ENCODE results near the gene KCNMA1.

KCNMA1 gene

DNA sequence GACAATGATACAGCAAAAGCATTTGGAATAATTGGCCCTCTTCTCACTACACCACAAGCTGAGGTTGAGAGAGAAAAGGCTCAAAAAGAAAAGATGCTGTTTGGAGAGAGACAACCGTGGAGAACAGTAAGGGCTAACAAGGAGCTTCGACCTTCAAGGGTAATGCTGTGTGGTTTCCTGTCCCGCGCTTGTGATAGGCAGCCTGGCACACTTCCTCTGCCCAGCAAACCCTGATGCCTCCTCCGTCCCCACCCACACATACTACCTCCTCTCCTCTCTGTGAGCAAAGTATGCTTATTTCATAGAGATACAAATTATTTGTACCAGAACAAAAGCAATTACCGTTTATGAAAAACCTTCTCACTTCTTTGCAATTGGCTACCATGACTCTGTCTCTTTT, 755.4 kb downstream of the KCNMA1 start:
- no peak for DNase-seq (ENCODE audit: low read depth)
- H3K4me3 ChIP-seq (ENCODE audit: low read length) = no peak overlapping the region
- TF ChIP-seq, protein P1, sequence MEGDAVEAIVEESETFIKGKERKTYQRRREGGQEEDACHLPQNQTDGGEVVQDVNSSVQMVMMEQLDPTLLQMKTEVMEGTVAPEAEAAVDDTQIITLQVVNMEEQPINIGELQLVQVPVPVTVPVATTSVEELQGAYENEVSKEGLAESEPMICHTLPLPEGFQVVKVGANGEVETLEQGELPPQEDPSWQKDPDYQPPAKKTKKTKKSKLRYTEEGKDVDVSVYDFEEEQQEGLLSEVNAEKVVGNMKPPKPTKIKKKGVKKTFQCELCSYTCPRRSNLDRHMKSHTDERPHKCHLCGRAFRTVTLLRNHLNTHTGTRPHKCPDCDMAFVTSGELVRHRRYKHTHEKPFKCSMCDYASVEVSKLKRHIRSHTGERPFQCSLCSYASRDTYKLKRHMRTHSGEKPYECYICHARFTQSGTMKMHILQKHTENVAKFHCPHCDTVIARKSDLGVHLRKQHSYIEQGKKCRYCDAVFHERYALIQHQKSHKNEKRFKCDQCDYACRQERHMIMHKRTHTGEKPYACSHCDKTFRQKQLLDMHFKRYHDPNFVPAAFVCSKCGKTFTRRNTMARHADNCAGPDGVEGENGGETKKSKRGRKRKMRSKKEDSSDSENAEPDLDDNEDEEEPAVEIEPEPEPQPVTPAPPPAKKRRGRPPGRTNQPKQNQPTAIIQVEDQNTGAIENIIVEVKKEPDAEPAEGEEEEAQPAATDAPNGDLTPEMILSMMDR (conservative IDR thresholded peaks at IDR 0.05; ENCODE audit: low read depth, low read length) = no peak

DNA sequence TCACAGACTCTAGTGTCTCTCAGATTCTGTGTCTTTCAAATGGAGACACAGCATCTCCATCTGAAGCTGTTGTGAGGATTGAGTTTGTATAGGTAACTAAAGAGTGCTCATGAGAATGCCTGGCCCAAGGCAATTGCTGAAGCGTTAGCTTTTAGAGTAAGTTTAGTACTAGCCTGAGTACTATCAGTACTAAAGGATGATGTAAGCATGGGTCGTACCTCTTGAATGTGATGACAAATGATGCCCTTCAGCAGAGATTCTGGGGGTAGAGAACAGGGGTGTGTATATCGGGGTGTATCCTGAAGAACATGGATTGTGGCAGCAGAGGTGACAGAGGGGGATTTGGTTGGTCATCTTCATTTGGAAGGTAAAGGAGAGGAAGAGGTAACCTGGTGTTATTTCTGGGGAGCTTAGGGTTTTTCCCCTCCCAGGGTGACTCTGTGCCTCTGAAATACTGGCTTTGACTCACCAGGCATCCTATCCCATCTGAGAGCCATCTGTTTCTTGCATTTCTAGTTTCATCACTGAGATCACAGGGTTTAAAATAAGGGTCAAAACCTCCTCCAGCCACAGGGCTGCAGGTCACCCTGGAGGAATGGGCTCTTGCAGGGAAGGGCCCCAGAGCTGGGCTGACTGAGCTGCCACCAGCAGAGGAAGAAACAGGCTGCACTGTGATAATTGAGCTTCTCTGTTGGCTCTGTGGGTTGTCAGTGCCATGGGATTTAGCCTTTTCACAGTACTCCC, 756.0 kb downstream of the KCNMA1 start:
- DNase-seq (ENCODE audit: low read depth) = no peak

DNA sequence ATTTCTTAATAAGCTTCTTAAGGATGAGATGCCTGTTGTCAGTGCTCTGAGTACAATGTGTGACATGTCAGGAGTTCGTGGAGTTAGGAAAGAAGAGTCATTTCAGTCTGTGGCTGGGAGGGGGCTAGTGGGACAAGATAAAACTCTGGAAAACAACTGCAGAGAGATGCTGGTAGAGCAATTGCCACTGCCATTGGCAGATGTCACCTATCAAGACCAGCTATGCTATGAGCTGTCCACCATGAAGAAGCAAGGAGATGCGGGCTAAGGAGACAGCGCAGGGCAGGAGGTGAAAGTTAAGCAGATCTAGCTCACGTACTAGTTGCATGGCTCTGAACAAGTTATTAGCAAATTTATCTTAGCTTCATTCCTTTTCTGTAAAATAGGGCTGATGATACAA, 756.7 kb downstream of the KCNMA1 start:
- H3K4me3 ChIP-seq (ENCODE audit: low read length) = no peak overlapping the region
- no peak for DNase-seq (ENCODE audit: low read depth)
- TF ChIP-seq, protein P1 (conservative IDR thresholded peaks at IDR 0.05; ENCODE audit: low read depth, low read length) = no peak

More for the DNA sequence above, 756.0 kb downstream of the KCNMA1 start:
- no peak overlapping the region for H3K4me3 ChIP-seq (ENCODE audit: low read length)
- TF ChIP-seq, protein P1 (conservative IDR thresholded peaks at IDR 0.05; ENCODE audit: low read depth, low read length) = no peak

DNA sequence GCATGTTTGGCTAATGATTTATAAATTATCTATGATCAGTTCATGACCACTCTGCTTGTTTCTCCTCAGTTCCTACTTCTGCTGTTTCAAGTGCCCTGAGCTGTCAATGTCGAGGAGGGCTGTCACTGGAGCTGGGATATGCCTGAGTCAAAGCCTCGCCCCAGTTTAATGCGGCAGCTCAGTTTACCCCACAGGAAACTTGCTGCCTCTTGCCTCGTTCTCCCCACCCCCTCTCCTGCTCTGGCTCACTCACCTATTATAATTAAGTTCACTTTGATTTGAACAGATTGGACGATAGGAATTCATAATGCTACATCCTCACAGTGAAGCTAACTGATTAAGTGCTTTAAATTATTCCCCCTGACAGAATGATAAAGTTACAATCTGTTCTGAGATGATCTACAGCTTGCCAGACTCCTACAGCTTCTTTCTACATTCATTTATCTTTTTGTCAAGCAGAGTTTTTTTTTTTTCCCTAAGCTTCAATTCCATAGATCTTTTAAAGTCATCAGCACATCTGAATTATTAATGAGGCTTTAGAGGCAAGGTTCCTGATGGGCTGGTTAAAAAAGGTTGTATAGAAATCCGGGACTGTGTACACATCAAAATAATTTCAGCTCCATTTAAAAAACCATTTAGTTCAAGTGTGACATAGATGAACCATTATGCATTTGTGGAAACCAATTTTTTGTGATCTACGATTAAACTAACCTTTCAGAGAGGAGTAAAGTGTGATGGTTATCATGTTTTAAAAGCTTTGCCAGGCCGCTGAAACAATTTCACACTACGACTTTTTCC, 758.3 kb downstream of the KCNMA1 start:
- TF ChIP-seq, protein P1 (conservative IDR thresholded peaks at IDR 0.05; ENCODE audit: low read depth, low read length) = no peak
- no peak overlapping the region for H3K4me3 ChIP-seq (ENCODE audit: low read length)
- DNase-seq (ENCODE audit: low read depth) = no peak

DNA sequence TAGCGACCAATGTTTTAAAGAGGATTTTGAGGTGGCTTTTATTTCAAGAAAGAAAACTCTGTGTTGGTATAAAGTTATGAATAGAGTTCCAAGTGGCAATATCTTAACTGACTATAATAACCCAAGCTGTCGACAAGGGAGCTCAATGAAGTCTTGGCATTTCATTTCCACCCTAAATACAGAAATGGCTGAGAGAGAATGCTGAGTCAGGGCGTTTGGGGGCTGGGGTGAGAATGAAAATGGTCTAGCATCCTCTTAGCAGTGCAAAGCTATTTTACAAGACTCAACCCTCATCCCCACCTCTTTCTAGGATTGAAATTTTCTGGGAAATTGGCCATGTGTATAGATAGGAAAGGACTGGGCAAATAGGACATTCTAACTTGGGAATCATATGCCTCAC, 759.1 kb downstream of the KCNMA1 start:
- TF ChIP-seq, protein P1 (conservative IDR thresholded peaks at IDR 0.05; ENCODE audit: low read depth, low read length) = no peak
- no peak for DNase-seq (ENCODE audit: low read depth)
- H3K4me3 ChIP-seq (ENCODE audit: low read length) = no peak overlapping the region

- TF ChIP-seq, protein P1 (conservative IDR thresholded peaks at IDR 0.05; ENCODE audit: low read depth, low read length) = no peak
- no peak for DNase-seq (ENCODE audit: low read depth)
- H3K4me3 ChIP-seq (ENCODE audit: low read length) = no peak overlapping the region
These were observed 762.7 kb downstream of the KCNMA1 start for GRCh38 chr10:76874896-76875295.

Data from retinal pigment epithelial cell (primary cell).